NCI-H2081 treated with DMSO at 0.1 percent for 48 hours (cell line): Measurements from ENCODE around the gene TEX38.
"Not testable (repeated sequence)": the region's sequence is repeated elsewhere in the genome, so short reads cannot be mapped to it uniquely, and the experiment has no call there.

ENCODE experiments used
- DNase-seq: peaks from one replicate; lab custom pipeline; 2025; lab: John Stamatoyannopoulos, UW

TEX38 gene

DNA sequence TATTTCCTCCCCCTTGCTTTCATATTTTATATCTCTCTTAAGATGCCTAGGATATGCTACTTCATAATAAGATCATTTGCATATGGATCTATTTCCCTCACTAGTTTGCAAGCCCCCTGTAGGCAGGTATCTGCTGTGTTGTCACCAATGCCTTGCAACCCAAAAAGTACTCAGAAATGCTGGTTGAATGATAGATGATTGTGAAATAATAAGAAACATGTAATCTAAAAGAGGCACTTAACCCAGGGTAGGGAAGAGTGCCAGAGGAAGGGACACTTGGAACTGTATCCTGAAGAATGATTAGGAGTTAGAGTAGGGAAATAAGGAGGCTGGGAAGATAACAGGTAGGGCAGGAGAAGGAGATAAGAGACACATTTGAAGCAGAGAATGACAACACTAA, 15.8 kb upstream of the TEX38 start:
- DNase-seq: no peak

DNA sequence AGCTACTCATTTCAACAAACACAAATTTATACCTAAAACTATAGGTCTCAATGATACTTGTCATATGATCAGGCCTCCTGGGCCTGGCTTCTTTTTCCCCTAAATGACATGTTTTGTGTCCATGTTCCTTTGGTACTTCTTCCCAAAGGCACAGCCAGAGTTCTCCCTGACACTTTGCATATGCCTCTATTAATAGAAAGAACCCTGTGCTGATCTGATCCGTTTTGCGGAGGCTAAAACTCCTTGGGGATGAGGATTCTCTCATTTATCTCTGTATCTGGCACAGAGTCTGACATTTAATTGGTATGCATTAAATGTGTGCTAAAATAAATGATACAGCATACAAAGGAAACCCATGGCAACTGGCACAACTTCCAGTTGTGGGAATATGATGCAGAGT, 15.0 kb upstream of the TEX38 start:
- no peak for DNase-seq

DNA sequence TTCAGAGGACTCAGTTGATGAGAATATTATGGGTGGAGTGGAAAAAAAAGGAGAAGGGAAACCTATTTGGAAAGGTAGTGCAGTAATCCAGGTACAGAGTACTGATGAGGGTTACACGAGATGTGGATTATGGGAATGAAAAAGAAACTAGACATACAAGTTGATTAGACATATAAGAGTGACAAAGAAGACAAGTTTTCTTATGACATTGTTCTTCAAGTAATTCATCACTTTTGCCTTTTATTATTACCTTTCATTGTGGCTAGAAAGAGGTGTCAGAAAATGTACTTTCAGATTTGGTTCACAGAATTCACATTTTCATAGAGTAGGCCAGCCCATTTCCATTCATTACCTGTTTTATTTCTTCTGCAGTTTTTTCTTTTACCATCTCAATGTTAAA, 13.9 kb upstream of the TEX38 start:
- DNase-seq: no peak

DNA sequence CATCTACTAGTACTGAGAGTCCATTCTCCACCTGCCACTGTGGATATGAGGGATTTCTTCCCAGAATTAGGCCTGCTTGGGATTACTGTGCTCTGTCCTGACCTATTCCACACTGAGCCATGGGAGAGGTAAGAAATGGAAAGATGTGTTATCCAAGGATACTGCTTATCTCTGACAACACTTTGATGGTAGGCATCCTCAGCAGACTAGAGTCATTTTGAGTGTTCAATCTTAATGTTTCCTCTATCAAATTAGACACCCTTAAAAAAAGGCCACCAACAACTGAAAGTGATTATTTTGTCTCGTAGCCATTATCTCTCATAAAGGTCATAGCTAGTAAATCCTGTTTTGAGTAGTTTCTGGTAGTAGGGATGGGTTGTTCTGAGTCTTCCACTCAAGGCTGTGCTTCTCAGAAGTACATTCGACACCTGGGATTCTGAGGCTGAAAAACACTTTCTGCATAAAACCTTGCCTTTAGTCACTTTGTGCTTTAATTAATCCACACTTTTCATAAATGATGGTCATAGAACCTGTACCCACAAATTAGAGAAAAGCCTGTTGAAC, 12.3 kb upstream of the TEX38 start:
- no peak for DNase-seq

DNA sequence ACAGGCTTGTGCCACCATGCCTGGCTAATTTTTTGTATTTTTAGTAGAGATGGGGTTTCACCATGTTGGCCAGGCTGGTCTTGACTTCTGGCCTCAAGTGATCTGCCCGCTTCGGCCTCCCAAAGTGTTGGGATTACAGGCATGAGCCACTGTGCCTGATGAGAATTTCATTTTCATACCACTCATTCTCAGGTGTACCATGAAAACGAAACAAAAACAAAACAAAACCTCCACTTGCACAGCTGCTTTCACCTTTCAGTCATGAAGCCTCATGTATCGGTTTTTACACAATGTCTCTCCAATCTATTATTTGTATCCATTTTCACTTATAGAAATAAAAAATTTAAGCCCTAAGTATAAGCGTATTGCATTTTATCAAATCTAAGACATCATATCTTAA, 11.5 kb upstream of the TEX38 start:
- not testable (repeated sequence) for DNase-seq

DNA sequence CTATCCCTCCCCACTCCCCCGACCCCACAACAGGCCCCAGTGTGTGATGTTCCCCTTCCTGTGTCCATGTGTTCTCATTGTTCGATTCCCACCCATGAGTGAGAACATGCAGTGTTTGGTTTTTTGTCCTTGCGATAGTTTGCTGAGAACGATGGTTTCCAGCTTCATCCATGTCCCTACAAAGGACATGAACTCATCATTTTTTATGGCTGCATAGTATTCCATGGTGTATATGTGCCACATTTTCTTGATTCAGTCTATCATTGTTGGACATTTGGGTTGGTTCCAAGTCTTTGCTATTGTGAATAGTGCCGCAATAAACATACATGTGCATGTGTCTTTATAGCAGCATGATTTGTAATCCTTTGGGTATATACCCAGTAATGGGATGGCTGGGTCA, 8.7 kb upstream of the TEX38 start:
- DNase-seq: not testable (repeated sequence)

DNA sequence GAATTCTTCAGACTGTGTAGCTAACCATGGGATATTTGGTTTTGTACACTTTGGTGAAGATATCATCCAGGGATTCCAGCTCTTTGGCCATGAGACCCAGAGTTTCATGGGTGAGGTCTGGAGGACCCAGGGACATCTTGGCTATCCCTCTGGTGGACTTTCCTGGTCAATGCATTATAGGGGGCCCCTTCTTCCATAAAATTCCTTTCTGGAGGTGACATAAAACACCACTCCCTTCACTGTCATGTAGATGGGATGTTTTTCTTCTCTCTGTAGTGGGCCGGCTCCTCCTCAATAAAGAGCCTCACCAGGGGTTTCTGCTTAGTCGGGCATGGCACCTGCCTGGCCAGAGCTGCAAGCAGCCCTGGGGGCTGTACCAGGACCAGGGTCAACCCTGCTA, 5.7 kb upstream of the TEX38 start:
- DNase-seq: no peak

DNA sequence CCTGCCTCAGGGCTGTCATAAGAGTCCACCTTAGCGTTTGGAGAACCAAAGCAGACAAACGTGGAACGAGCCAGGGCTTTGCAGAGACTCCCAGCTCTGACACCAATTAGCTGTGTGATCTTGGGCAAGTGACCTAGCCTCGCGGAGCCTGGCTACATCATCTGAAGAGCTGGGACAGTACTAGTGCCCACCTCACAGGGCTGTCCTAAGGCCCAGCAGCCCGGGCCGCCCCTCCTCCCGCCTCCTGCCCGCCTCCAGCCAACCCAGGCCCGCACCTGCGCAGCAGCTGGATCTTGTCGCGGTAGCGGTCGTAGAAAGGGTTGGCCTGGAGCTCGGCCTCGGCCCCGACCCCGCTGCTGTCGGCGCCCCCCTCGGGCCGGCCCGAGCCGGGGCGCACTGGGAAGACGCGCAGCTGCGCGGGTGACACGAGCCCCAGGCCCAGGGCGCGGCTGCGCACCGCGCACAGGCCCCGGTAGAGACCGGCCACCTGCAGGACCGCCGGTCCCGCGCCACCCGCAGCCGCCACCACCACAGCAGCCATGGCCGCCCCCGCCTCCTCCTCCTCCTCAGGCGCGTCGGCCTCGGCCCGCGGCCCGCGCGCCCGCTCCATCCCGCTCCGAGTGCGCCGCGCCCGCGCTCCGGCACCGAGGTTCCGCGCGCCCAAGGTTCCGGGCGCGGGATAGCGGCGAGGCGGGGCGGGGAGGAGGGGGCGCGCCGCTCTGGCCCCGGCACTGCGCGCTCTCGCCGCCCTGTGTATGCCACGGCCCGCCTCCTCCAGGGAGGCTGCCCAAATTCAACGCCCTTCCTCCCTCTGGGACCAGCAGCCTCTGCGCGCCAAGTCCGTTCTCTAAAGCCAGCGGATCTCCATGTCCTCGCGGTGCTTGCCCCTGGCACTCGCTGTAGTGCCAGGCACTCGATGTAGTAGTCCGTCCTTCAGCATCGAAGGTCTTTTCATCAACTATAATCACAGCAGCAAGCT, 3.6 kb upstream of the TEX38 start, which contains the start of gene ATPAF1:
Gene ATPAF1, minus strand, starts transcription at position 583 of the 979 bp plus-strand sequence. Its CDS starts 42 bp downstream, at position 541.
- DNase-seq: peak; percentile 16

DNA sequence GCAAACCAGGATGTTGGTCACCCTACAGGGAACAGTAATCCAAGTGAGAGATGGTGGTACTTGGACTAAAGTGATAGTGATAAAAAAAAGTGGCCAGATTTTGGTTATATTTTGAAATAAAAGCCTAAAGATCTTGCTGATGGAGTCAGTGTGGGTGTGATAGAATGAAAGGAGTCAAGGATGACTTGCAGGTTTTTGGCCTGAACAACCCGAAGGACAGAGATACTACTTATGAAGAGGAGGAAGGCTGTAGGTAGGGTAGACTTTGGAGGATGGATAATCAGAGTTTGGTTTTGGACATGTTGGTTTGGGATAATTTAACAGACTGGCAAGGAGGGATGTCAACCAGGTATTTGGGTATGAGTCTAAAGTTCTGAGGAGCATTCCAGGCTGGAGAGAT, 1.5 kb upstream of the TEX38 start:
- no peak for DNase-seq

DNA sequence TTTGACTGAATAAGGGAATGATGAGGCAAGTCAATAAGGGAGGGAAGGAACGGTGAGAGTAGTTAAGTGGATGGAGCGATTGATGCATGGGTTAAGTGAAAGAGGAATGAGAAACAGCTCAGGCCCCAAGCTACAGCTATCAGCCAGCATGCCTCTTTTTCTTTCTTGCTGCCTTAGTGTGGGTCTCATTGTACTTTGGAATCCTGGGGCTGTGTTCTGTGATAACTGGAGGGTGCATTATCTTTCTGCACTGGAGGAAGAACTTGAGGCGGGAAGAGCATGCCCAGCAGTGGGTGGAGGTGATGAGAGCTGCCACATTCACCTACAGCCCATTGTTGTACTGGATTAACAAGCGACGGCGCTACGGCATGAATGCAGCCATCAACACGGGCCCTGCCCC, 1.0 kb downstream of the TEX38 start:
- DNase-seq: no peak

DNA sequence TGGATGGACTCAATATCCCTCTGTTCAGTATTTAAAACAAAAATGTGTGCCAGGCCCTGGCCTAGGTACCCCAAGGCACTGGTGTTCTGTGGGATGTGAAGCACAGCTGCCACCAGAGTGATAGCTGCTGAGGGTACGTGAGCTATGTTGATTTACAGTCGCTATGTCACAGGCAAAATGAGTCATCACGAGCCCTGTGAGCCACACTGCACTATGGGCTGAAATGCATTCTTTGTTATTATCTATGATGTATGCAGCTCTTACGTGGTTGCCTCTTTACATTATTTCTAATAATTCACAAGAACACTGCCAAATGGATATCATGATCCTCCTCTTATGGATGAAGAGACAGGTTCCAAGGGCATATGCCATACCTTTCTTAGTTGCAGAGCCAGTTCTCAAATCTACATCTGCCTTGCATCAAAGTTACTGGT, 2.1 kb downstream of the TEX38 start:
- DNase-seq: no peak

DNA sequence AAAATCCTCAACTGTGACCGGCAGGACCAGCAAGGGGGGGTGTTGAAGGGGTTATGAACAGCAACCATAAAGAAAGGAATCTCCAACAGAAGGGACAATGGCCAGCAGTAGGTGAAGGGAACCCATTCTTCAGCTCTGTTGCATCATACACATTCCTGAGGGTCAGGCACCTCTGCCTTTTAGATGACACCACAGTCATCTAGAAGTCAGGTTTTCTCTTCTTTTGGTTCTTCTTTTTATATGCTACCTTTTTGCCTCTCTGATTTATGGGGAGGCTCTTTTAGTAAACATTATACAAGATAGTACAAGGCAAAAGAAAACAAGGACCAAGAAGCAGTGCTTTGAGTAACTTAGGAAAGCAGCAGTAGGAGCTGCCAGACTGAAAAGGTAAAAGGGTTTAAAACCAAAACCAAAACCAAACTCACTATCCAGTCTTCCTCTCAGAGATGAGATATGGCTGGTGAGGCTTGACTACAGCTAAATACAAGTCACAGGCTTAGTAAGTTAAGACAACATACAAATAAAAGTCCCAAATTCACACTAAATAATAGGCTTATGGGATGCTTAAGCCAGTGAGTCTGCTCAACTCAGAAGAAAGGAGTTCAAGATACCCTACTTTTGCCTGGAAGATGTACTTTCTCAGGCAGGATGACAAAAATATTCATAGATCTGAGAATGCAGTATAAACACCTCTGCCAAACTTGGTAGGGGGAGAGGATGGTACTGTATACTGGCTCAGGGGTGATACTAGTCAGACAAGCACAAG, 4.1 kb downstream of the TEX38 start:
- DNase-seq: no peak

DNA sequence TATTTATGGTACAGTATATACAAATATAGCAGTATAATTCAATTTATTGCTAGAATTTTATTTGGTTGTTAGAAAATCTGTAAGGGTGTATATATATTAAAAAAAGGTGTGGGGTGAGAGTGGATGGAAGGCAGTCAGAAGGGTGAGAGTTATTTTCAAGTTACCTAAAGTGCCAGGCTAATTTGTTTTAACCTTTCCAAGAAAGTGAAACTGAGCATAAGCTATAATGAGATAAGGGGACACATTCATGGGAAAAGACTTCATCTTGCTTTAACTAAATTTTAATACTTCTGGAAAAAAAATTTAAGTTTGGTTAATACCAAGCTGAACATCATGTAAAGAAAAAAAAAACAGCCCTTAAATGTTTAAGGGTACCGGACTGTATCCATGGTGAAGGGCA, 4.9 kb downstream of the TEX38 start:
- DNase-seq: no peak

DNA sequence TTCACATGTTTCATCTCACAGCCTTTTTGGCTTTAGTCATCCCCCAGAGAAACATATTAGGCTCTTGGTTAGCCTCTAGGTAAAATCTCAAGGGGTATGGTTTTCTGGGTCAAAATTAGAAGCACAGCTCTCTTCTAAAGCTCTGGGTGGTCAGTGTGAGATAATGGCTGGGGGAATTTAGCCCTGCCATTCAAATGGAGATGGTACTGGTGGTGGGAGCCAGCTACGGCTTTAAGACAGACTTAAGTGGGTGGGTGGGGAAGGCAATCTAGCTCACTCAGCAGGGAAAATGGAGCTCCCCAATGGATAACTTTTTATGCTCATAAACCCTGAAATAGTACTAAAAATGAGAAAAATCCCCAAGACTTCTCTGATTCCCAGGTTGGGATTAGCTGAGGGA, 5.7 kb downstream of the TEX38 start:
- DNase-seq: no peak

DNA sequence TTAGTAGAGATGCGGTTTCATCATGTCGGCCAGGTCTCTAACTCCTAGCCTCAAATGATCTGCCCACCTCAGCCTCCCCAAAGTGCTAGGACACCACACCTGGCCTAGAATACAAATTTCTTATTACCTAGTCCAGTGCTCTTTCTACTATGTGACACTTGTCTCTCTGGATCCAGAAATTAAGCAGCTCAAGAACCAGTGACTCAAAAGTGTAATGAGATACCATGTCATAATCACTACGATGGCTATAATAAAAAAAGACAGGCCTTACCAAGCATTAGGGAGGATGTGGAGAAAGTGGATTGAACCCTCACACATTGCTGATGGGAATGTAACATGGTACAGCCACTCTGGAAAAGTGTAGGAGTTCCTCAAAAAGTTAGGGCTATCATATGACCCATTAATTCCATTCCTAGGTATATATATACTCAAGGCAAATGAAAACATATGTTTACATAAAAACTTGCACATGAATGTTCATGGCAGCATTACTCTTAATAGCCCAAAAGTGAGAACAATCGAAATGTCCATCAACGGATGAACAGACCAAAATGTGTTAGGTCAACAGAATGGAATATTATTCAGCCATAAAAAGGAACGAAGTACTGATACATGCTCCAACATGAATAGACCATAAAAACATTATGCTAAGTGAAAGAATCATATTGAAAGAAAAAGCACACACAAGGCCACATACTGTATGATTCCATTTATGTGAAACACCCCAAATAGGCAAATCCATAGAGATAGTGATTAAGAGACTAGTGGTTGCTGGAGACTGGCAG, 8.3 kb downstream of the TEX38 start:
- DNase-seq: no peak

DNA sequence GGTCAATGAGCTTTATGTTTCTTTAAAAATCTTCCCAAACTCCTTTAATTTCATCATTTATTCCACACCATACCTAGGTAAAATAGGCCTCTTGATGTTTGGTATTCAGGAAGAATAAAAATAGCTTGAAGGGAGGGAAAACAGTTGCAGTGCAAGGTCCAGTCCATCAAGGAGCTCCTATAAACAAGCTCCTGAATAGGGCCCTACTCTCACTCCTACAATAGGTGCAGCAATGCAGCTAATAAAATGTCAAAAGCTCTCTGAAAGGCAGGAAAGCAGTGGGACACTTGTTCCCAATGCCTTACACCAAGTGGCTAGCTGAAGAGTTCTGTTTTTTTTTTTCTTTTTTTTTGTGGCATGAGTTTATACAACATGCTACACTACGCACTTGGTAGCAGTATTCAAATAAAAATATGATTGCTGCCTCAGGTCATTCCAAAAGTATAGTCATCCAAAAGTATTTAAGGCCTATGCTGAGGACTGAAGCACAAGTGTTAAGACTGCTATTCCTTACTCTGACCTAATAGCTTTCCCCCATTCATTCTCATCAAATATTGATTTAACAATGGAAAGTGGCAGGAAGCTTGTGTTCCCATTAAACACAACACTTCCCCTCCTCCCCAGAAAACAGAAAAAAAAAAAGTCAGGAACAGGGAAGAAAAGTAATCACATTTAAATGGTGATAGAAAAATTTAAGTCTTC, 9.8 kb downstream of the TEX38 start:
- DNase-seq: no peak

DNA sequence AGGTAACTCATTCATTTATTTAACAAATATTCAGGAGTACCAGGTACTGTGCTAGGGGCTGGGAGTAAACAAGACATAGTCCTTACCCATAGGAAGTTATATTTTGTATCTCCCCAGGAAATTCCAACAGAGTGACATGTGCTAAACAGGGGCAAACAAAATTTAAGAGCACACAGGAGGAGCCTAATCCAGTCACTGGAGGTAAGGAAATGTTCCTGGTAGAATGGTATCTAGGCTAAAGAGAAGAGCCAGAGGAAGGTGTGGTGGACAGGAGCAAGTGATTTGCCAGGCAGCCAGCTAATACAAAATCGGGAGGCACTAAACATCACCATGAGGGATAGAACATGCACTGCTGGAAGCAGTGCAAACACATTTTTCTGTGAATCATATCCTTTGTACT, 10.4 kb downstream of the TEX38 start:
- no peak for DNase-seq

DNA sequence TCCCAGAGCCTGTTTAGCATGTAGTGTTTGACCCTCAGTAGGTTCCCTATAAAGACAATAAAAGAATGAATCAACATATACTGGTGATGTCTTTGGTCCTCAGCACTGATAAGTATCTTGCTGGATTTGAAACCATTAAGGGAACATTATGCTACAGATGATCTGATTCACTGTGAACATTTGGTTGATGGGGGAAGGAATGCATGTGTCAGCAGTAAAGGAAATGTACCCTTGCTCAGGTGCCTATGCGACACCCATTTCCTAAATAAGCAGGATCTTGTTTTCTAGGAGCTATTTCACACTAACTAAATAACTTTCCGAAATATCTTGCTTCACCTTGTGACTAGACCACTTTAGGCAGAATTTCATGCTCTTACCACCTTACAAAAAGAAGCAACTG, 13.0 kb downstream of the TEX38 start:
- DNase-seq: no peak

DNA sequence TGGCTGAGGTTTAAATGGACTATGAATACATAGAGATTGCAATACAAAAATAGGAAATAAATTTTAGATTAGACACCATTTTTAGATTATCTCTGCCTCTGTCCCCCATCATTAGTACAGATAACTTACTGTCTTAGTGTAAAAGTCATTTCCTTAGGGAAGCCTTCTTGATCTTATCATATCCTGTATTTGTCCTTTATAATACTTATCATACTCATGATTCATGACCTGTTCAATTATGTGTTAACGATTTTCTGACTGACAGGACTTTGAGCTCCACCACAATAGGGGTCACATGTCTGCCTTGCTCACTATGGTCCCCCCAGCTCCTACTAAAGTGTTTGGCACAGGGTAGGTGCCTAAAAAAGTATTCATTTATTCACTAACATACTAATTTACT, 14.6 kb downstream of the TEX38 start:
- DNase-seq: no peak

DNA sequence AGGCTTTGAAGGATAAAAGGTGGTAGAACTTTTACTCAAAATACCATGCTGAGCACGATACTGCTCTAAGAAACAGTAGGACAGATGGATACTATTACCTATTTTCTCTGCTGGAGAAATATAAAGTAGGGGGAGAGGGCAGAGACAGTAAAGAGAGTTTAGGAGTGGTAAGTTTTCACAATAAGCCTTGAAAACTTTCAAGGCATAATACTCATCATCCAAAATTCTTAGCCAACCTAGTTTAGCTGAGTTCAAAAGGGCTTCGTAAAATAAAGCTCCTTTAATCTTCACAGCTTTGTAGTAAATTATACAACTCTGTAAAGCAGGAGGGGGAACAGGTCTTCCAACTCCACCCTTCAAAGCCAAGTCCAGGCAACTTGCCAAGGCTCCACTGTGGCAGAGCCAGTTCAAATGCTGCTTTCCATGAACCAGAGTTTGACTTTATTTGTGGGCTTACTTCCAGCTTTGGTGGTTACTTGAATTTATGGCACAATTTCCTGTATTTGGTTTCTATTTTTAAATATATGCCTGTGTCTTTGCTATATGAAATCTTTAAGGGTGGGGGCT, 15.5 kb downstream of the TEX38 start:
- DNase-seq: peak; percentile 24

DNA sequence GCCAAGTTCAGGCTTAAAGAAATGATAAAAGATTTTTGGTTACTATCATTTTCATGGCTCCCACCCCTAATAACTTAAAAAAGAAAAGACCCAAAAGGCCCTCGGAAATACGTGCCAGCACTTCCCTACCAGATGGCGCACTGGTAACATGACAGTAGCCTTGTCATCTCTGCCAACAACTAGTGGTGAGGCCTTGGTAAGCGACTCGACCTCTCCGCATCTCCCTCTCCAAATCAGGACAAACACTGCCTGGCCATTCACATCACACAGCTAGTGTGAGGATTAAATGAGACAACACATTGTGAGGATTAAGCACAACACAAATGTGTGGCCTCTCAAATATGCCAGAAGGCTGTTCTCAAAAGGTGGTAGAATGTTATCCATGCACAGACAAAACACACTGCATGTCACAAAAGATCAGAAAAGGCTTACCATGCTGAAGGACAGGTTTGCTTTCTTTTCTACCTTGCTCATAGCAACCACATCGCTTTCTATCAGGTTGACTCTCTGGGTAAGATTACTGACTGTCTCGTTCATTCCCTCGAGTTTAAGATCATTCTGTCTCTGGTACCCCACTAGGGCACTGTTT, 16.4 kb downstream of the TEX38 start:
- DNase-seq: no peak
